ENCODE results near the gene C16orf74. TPM values are rescaled to one million over a fixed set of nuclear protein-coding genes. Genes with fewer than 3 reads are reported as not detected.

Gene C16orf74
- total and polyA plus RNA-seq, 2 of the 8 experiments (the other 6 are each of a cell fraction or from before 2014, with no cell fraction given): 7.3 to 9.3 TPM

DNA sequence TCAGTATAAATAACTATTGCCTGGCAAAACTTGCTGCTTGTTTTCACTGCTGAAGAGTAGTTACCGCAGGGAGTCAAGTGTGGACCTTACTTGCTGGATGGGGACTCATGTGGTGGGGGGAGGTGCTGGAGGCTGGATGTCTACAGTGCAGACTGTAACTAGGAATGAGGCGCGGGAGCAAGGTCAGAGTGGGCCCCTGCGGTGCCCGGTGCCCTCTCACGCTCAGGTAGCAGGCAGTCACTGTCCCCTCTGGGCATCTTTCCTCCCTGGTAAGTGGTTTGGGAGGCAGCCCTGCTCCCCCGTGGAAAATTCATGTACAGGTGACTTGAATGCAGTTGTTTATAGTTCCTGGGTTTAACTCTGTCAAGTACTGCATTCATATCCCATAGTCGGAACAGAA, 43.8 kb upstream of the C16orf74 start:
- H3K4ac ChIP-seq (replicated peaks; ENCODE audit: insufficient read length, low read depth, low read length): no peak overlapping the region
- H2BK12ac ChIP-seq (ENCODE audit: low read depth, low read length): no peak overlapping the region
- no peak overlapping the region for H3K27ac ChIP-seq (ENCODE audit: low read depth, low read length)
- peaks cover 21% of the 10 kb centered on the region for H3K79me1 ChIP-seq (ENCODE audit: low read depth, low read length)
- TF ChIP-seq SP2 (IDR thresholded peaks at IDR 0.05; ENCODE audit: low read length): no peak
- TF ChIP-seq GABPA (IDR thresholded peaks at IDR 0.05; ENCODE audit: borderline replicate concordance, insufficient read depth, low read length): no peak
- TF ChIP-seq CEBPB (IDR thresholded peaks at IDR 0.05; ENCODE audit: low read depth, low read length): no peak
- no peak overlapping the region for H3K4me3 ChIP-seq (ENCODE audit: extremely low read depth in 1 of 4, insufficient read depth in 2 of 4, low read depth in 3 of 4, low read length in 4 of 4)
- H3K56ac ChIP-seq (replicated peaks; ENCODE audit: insufficient read length, low read depth, low read length): no peak overlapping the region
- H2BK120ac ChIP-seq (replicated peaks; ENCODE audit: low read depth, low read length): no peak overlapping the region
- no peaks in the 10 kb centered on the region for H3K27me3 ChIP-seq (replicated peaks in 1 of 4; ENCODE audit: control insufficient read depth in 3 of 4, extremely low read depth in 1 of 4, insufficient read depth in 3 of 4, low read length in 3 of 4)
- WGBS, 2 experiments (ENCODE audit: extremely low coverage in 1 of 2, insufficient coverage in 1 of 2, insufficient read length in 1 of 2, insufficient replicate concordance in 2 of 2, low coverage in 1 of 2, low lambda C conversion rate in 2 of 2, missing lambda C conversion rate in 1 of 2): 94% methylated on average over 8 of the region's 8 CpGs; no CpG with 5 or more reads in 1 of the 2 experiments
- H4K8ac ChIP-seq (ENCODE audit: extremely low read depth, insufficient read depth, low read length): no peak overlapping the region
- no peak overlapping the region for H2BK20ac ChIP-seq (ENCODE audit: low read length)
- peaks cover 6 to 18% of the 10 kb centered on the region in 2 experiments for H4K20me1 ChIP-seq (replicated peaks in 1 of 2; ENCODE audit: control insufficient read depth in 1 of 2, insufficient read depth in 2 of 2, low read length in 2 of 2)
- no peak overlapping the region for H3K4me2 ChIP-seq (ENCODE audit: insufficient read depth in 1 of 2, low read depth in 2 of 2, low read length in 2 of 2)
- H3K23ac ChIP-seq (ENCODE audit: insufficient read length): no peak overlapping the region
- FAIRE-seq (no peak), DNase-seq (ENCODE audit: low read depth in 1 of 2, low spot score in 2 of 2) (no peak)
- no peak overlapping the region for H4K91ac ChIP-seq (replicated peaks; ENCODE audit: insufficient read length, low read length)
- H3K14ac ChIP-seq (ENCODE audit: insufficient read length): no peak overlapping the region
- H3K4me1 ChIP-seq (replicated peaks in 1 of 4; ENCODE audit: control insufficient read depth in 3 of 4, insufficient read depth in 4 of 4, low read length in 3 of 4): peaks cover 0 to 3% (median 0%) of the 10 kb centered on the region in 4 experiments; a peak in 1 of 7 replicates
- peaks cover 0 to 2% of the 10 kb centered on the region in 2 experiments; a peak in 1 of 4 replicates for H3K9me3 ChIP-seq (ENCODE audit: insufficient read depth in 2 of 2, low read depth in 1 of 2, low read length in 1 of 2)
- peaks cover 34 to 94% of the 10 kb centered on the region in 2 experiments for H3K79me2 ChIP-seq (ENCODE audit: control insufficient read depth in 1 of 2, insufficient read depth in 2 of 2, low read length in 2 of 2)
- peaks cover 6% of the 10 kb centered on the region for H3K23me2 ChIP-seq (ENCODE audit: low read depth, low read length)
- H4K5ac ChIP-seq (ENCODE audit: insufficient read length, low read depth, low read length): no peak overlapping the region
- no peak overlapping the region for H2BK15ac ChIP-seq (ENCODE audit: low read length)
- H2AK5ac ChIP-seq (ENCODE audit: low read depth, low read length): no peak overlapping the region
- H3K36me3 ChIP-seq (ENCODE audit: control insufficient read depth in 2 of 4, insufficient read depth in 4 of 4, low read length in 3 of 4): peaks cover 4 to 40% (median 13%) of the 10 kb centered on the region in 4 experiments; a peak in 5 of 8 replicates
- no peak overlapping the region for H3K9ac ChIP-seq (replicated peaks in 1 of 4; ENCODE audit: extremely low read depth in 1 of 4, low read depth in 3 of 4, low read length in 3 of 4)
- CTCF ChIA-PET (ENCODE audit: partially characterized antibody): interaction anchor here (1.7 to 1.8 kb wide), 2 partner anchors 27 to 76 kb away, joined by 4 to 5 read pairs; no protein-coding TSS in a partner anchor
- H2AFZ ChIP-seq (ENCODE audit: low read length): no peak overlapping the region
- POLR2A ChIA-PET (ENCODE audit: partially characterized antibody): interaction anchor here (1.5 to 2.1 kb wide), 2 partner anchors 11 to 16 kb away, joined by 6 read pairs; no protein-coding TSS in a partner anchor
- H2BK5ac ChIP-seq (ENCODE audit: low read depth, low read length): no peak overlapping the region
- H3K18ac ChIP-seq (ENCODE audit: extremely low read depth, low read length): no peak overlapping the region
